GM12878 (cell line): Measurements from ENCODE around the gene NISCH. TPM values are rescaled to one million over a fixed set of nuclear protein-coding genes. Genes with fewer than 3 reads are reported as not detected.

Experiments
- ATAC-seq: fragments of 200-7000 bp; cut with Tn5 transposase; 3 replicates; pipeline ENCODE4 v1.9.1; 2020; ENCODE audit warnings: mild to moderate bottlenecking, moderate library complexity
- BruUV-seq: library from RNA; stranded (reverse); fragments of 400-500 nt; replicated peaks from 2 replicates; lab custom pipeline; 2021; lab: Mats Ljungman, UMichigan
- CTCF ChIA-PET: fragments of 300-600 bp; sonication (Branson Sonifier 250); formaldehyde crosslinking; extraction: SDS; loops from one replicate; lab custom pipeline; 2021; ENCODE audit warnings: inconsistent platforms; lab: Yijun Ruan, JAX
- POLR2A ChIA-PET: fragments of 350-600 bp; formaldehyde crosslinking; extraction: SDS; loops from one replicate; lab custom pipeline; 2021; ENCODE audit warnings: inconsistent platforms; lab: Charles Lee
- RAD21 ChIA-PET: fragments of 300-600 bp; sonication (Branson Sonifier 250); formaldehyde crosslinking; loops from one replicate; lab custom pipeline; 2023; ENCODE audit warnings: antibody characterized with exemption; ENCODE audit not compliant: unreplicated experiment; lab: Charles Lee
- SMC1A ChIA-PET: fragments of 300-600 bp; sonication (Branson Sonifier 250); formaldehyde crosslinking; loops from one replicate; lab custom pipeline; 2023; ENCODE audit not compliant: unreplicated experiment, uncharacterized antibody; lab: Charles Lee
- DNase-seq: peaks from one replicate; pipeline ENCODE4 v3.0.0-alpha.2; 2011; ENCODE audit warnings: low read depth, low spot score
- FAIRE-seq: peaks from 3 replicates; lab custom pipeline; 2011; peaks lifted over from hg19 to GRCh38; lab: Jason Lieb, UNC
- H2AFZ ChIP-seq: 2 replicates; pipeline ENCODE4 v1.6.0; 2011; ENCODE audit warnings: low read depth, low read length, control low read depth; ENCODE audit not compliant: control insufficient read depth
- H3K27ac ChIP-seq: 2 replicates; pipeline ENCODE4 v1.5.1; 2011; ENCODE audit warnings: control low read depth; ENCODE audit not compliant: control insufficient read depth, insufficient read depth
- H3K27me3 ChIP-seq, 2 experiments: replicated peaks in 1 of 2; 2 replicates each; pipeline versions ENCODE4 v1.6.0 to v1.6.1; 2011; ENCODE audit warnings: low read length in 1 of 2; ENCODE audit not compliant: control insufficient read depth in 2 of 2, insufficient read depth in 2 of 2
- H3K36me3 ChIP-seq, 2 experiments: 2 replicates each; pipeline ENCODE4 v1.5.1; 2011; ENCODE audit warnings: low read length in 1 of 2; ENCODE audit not compliant: control insufficient read depth in 2 of 2, insufficient read depth in 2 of 2
- H3K4me1 ChIP-seq: 2 replicates; pipeline ENCODE4 v1.6.1; 2011; ENCODE audit warnings: mild to moderate bottlenecking, low read length, moderate library complexity, mixed read lengths; ENCODE audit not compliant: control insufficient read depth, insufficient read depth
- H3K4me2 ChIP-seq: 2 replicates; pipeline ENCODE4 v1.6.0; 2011; ENCODE audit warnings: control low read depth; ENCODE audit not compliant: control insufficient read depth, insufficient read depth
- H3K4me3 ChIP-seq: fragments of 200-600 bp; sonication (generic); 2 replicates; pipeline ENCODE4 v1.5.1; 2016
- H3K79me2 ChIP-seq: 2 replicates; pipeline ENCODE4 v1.6.0; 2011; ENCODE audit warnings: low read length; ENCODE audit not compliant: control insufficient read depth, insufficient read depth
- H3K9ac ChIP-seq: 2 replicates; pipeline ENCODE4 v1.8.0; 2011; ENCODE audit warnings: low read length, control low read depth, mixed read lengths; ENCODE audit not compliant: control insufficient read depth, insufficient read depth
- H3K9me3 ChIP-seq: replicated peaks from 3 replicates; pipeline ENCODE4 v1.5.1; 2011; ENCODE audit warnings: mild to moderate bottlenecking, low read length; ENCODE audit not compliant: control insufficient read depth, insufficient read depth
- H4K20me1 ChIP-seq: 2 replicates; pipeline ENCODE4 v1.6.0; 2011; ENCODE audit not compliant: control insufficient read depth, insufficient read depth
- BCL3 ChIP-seq: IDR thresholded peaks from 2 replicates; pipeline ENCODE4 v1.6.1; 2011; ENCODE audit warnings: borderline replicate concordance, low read depth, mild to moderate bottlenecking, moderate library complexity, low read length; ENCODE audit not compliant: insufficient read depth, poor library complexity, severe bottlenecking
- CBX3 ChIP-seq: fragments of 200-600 bp; sonication (generic); IDR thresholded peaks from 2 replicates; pipeline ENCODE4 v1.6.1; 2016; ENCODE audit warnings: low read depth, borderline replicate concordance
- CHD4 ChIP-seq: fragments of 200-600 bp; sonication (generic); IDR thresholded peaks from 2 replicates; pipeline ENCODE4 v1.6.1; 2016; ENCODE audit warnings: mild to moderate bottlenecking
- MTA2 ChIP-seq: fragments of 450-650 bp; IDR thresholded peaks from 2 replicates; pipeline ENCODE4 v1.6.1; 2016; ENCODE audit warnings: low read depth, mild to moderate bottlenecking, moderate library complexity
- NFYA ChIP-seq: IDR thresholded peaks from 2 replicates; pipeline ENCODE4 v1.6.1; 2011; ENCODE audit warnings: low read depth, mild to moderate bottlenecking, low read length, improper control_type of control experiment, borderline replicate concordance
- POLR2AphosphoS2 ChIP-seq: IDR thresholded peaks from 2 replicates; pipeline ENCODE4 v1.6.1; 2011; ENCODE audit warnings: low read depth, mild to moderate bottlenecking, low read length, improper control_type of control experiment, moderate library complexity
- SIX5 ChIP-seq: IDR thresholded peaks from 2 replicates; pipeline ENCODE4 v1.6.1; 2011; ENCODE audit warnings: mild to moderate bottlenecking, low read depth, low read length, moderate library complexity; ENCODE audit not compliant: severe bottlenecking
- SMAD5 ChIP-seq: IDR thresholded peaks from 2 replicates; pipeline ENCODE4 v1.6.1; 2016; ENCODE audit warnings: antibody characterized with exemption, low read depth
- SMC3 ChIP-seq: IDR thresholded peaks from 2 replicates; pipeline ENCODE4 v1.6.1; 2011; ENCODE audit warnings: low read length, improper control_type of control experiment, borderline replicate concordance
- USF1 ChIP-seq: IDR thresholded peaks from 2 replicates; pipeline ENCODE4 v1.6.1; 2011; ENCODE audit warnings: borderline replicate concordance, low read depth, mild to moderate bottlenecking, moderate library complexity, mixed read lengths, low read length; ENCODE audit not compliant: insufficient read depth; ENCODE audit errors: extremely low read length
- WGBS: methylation state at CpG from one replicate; pipeline ENCODE4 v1.1.6; 2016; ENCODE audit warnings: low lambda C conversion rate; ENCODE audit not compliant: insufficient replicate concordance, insufficient coverage; ENCODE audit errors: missing lambda C conversion rate; 5-methylcytosine and 5-hydroxymethylcytosine counted together
- in situ Hi-C: fragments of 300-500 bp; cut with MboI; formaldehyde crosslinking; loops from 9 replicates; pipeline ENCODE4 v1.14.3; 2018; ENCODE audit warnings: mixed read lengths
- intact Hi-C: fragments of 100-400 bp; cut with micrococcal nuclease; formaldehyde crosslinking; loops from one replicate; pipeline ENCODE4 v1.14.2; 2022; ENCODE audit not compliant: unreplicated experiment
- polyA plus RNA-seq, 11 experiments: library from polyadenylated mRNA; depleted of rRNA in 4 of 11; unstranded in 6 of 11; stranded (reverse) in 5 of 11; fragments of >200 nt; fragmentation: Nextera tagmentation in 4 of 11; fragmentation: Illumina TruSeq in 1 of 11; extraction: Ambion mirVana in 4 of 11; extraction: Trizol in 1 of 11; gene quantifications; 1 replicate in 1 of 11; 2 replicates in 10 of 11; pipeline versions ENCODE4 v1.2.1 to v1.2.3, GENCODE V29; 2011 to 2016; ENCODE audit warnings: inconsistent platforms in 2 of 11, missing spikeins in 2 of 11, low read depth in 1 of 11
- total RNA-seq, 4 experiments: library from RNA; depleted of rRNA in 3 of 4; stranded (reverse); fragments of >200 nt in 3 of 4; fragmentation: Illumina TruSeq in 1 of 4; extraction: Trizol in 1 of 4; gene quantifications; 2 replicates each; pipeline versions ENCODE4 v1.2.1 to v1.2.3, GENCODE V29; 2013 to 2021

NISCH gene
- total and polyA plus RNA-seq, 10 of the 15 experiments (the other 5 are each of a cell fraction or from before 2014, with no cell fraction given): 0.76 to 52.5 (median 24.6) TPM

- ChIA-PET POLR2A (no interaction called here), CTCF (no interaction called here), RAD21 (no interaction called here), SMC1A (no interaction called here)
- ATAC-seq (no peak), FAIRE-seq (no peak), DNase-seq (no peak)
- Histone ChIP-seq H3K4me3 (no peak overlapping the region), H3K27ac (no peak overlapping the region), H3K27me3 (no peaks in the 10 kb centered on the region), H3K4me1 (no peaks in the 10 kb centered on the region), H2AFZ (no peak overlapping the region), H3K4me2 (no peak overlapping the region), H3K79me2 (no peaks in the 10 kb centered on the region), H3K9me3 (no peaks in the 10 kb centered on the region), H3K9ac (no peak overlapping the region), H3K36me3 (peaks cover 34 to 52% of the 10 kb centered on the region in 2 experiments), H4K20me1 (no peaks in the 10 kb centered on the region)
- in situ Hi-C loops (no loop called here), intact Hi-C loops (no loop called here)
- WGBS: 96% methylated on average over 15 of the region's 16 CpGs
- TF ChIP-seq USF1 (no peak), POLR2AphosphoS2 (no peak), CHD4 (no peak), SMC3 (no peak), SMAD5 (no peak), NFYA (no peak), CBX3 (no peak), MTA2 (no peak), BCL3 (no peak), SIX5 (no peak)
- BruUV-seq: no TSS peak
Observed at GRCh38 chr3:52477076-52477795, 21.8 kb downstream of the NISCH start.
